OCI-M1 (cell line): Measurements from ENCODE around the gene BMP2K.
"Not testable (repeated sequence)": the region's sequence is repeated elsewhere in the genome, so short reads cannot be mapped to it uniquely, and the experiment has no call there.

Experiments
- DNase-seq: peaks from one replicate; lab custom pipeline; 2025; lab: John Stamatoyannopoulos, UW

The BMP2K gene

GRCh38 chr4:78788007-78788889 lies 12.1 kb downstream of the BMP2K start:
- no peak for DNase-seq

- not testable (repeated sequence) for DNase-seq
These were observed 19.7 kb downstream of the BMP2K start for GRCh38 chr4:78795594-78796416.

GRCh38 chr4:78796526-78796925 lies 20.4 kb downstream of the BMP2K start:
- no peak for DNase-seq

GRCh38 chr4:78797777-78798284 lies 21.7 kb downstream of the BMP2K start:
- DNase-seq, result no peak

GRCh38 chr4:78799551-78800495 lies 23.7 kb downstream of the BMP2K start:
- DNase-seq, result no peak

GRCh38 chr4:78800965-78801364 lies 24.8 kb downstream of the BMP2K start:
- DNase-seq, result no peak

- DNase-seq, result no peak
These were observed 27.8 kb downstream of the BMP2K start for GRCh38 chr4:78803983-78804382.

- no peak for DNase-seq
These were observed 30.9 kb downstream of the BMP2K start for GRCh38 chr4:78806943-78807460.

- DNase-seq, result no peak
These were observed 33.1 kb downstream of the BMP2K start for GRCh38 chr4:78809295-78809694.

- no peak for DNase-seq
These were observed 34.0 kb downstream of the BMP2K start for GRCh38 chr4:78809928-78810835.

GRCh38 chr4:78811034-78811433 lies 34.9 kb downstream of the BMP2K start:
- no peak for DNase-seq

- no peak for DNase-seq
These were observed 42.5 kb downstream of the BMP2K start for GRCh38 chr4:78818530-78819079.

GRCh38 chr4:78824001-78824400 lies 47.9 kb downstream of the BMP2K start:
- no peak for DNase-seq

- no peak for DNase-seq
These were observed 51.0 kb downstream of the BMP2K start for GRCh38 chr4:78827191-78827590.

GRCh38 chr4:78829296-78829695 lies 53.1 kb downstream of the BMP2K start:
- no peak for DNase-seq

- not testable (repeated sequence) for DNase-seq
These were observed 63.5 kb downstream of the BMP2K start for GRCh38 chr4:78839676-78840075.

- DNase-seq, result not testable (repeated sequence)
These were observed 64.1 kb downstream of the BMP2K start for GRCh38 chr4:78840286-78840685.

GRCh38 chr4:78845472-78845871 lies 69.3 kb downstream of the BMP2K start:
- DNase-seq, result peak; percentile 55

- no peak for DNase-seq
These were observed 70.1 kb downstream of the BMP2K start for GRCh38 chr4:78846258-78846657.

GRCh38 chr4:78862314-78862737 lies 86.2 kb downstream of the BMP2K start:
- DNase-seq, result peak; percentile 15
